ENCODE results near the gene TMEM178B.

Gene TMEM178B

DNA sequence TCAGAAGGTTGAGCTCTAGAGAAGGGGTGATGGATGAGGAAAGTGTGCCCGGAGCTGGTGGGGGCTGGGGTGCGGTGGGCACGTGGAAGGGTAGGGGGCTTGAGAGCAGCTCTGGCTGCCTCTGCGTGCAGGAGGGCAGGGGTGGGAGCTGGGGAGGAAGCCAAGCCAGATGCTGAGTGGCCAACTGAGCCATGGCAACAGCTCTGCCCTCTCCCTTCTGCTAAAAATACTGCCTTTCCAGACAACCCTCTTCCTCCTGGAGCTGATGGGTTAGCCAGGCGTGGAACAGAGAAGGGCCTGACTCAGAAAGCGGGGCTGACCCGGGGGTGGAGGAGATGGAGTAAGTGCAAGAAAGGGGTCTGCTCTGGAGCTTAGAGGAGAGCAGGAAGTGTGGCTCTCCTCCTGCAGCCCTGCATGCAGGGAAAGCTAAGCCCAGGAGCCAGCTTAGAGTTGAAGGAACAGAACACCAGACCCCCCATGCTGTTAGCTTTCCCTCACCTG, 362.8 kb downstream of the TMEM178B start:
- DNase-seq, result no peak

DNA sequence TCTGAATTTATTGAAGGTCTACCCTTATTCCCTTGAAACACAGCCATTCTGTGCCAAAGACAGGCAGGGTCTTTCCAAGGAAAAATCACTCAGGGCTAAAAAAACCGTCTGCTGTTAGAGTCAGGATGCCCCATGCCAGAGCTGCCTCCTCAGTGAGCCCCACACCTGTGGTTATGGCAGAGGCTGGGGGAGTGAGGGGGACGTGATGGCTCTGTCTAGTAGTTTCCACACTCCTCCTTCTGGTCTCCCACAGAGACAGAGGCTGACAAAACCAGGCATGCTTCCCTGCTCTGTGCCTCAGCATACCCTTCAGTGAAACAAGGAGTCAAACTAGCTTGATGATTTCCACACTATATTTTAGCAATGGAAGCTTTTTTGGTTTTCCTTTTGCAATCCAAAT, 365.3 kb downstream of the TMEM178B start:
- no peak for DNase-seq

DNA sequence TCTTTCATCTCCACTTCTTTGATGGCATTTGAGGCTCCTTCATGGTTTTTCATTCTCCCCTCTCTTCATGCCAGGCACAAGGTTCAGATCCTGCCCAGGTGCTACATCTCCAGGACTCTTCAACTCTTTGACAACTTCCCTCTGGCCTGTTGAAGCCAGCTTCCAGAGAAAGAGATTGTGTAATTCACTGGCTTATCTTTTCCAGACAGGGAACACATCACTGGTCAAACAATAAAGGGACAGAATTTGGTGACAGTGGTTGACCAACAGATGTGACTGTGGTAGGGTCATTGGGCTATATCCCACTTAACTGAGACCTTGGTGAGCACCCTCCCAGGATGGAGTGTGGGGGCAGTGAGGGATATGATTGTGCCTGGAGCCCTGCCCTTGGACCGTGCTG, 365.9 kb downstream of the TMEM178B start:
- no peak for DNase-seq

DNA sequence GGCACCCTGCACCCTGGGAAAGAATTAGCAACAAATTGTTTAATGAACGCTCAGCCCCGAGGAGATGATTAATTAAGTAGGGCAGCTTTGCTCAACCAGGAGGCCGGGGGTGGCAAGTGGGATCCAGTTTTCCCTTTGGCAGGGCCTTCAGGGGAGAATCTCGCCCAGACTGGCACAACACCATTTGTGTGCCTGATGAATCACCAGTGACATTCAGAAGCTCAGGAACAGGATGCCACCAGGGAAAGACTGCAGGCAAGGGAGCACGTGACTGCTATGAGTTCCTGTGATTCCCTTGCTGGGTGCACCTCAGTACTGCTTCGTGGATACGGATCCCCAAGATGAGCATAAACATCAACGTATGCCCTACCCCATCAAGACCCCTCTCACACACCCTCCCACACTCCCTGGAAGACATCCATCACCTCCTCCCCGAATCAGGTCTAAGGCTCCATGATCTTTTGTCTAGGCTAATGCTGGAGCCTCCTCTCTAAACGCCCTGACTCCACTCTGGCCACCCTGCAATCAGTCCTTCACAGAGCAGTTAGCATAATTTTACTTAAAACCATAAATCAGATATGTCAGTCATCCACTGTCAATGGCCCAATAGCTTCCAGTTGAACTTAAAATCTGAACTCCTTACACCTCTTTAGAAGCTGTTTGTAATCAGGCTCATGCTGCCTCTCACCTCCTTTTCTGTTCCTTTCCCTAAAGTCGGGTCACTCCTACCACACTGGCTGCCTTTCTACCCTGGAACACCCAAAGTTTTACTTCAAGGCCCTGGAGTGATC, 368.2 kb downstream of the TMEM178B start:
- DNase-seq, result no peak

DNA sequence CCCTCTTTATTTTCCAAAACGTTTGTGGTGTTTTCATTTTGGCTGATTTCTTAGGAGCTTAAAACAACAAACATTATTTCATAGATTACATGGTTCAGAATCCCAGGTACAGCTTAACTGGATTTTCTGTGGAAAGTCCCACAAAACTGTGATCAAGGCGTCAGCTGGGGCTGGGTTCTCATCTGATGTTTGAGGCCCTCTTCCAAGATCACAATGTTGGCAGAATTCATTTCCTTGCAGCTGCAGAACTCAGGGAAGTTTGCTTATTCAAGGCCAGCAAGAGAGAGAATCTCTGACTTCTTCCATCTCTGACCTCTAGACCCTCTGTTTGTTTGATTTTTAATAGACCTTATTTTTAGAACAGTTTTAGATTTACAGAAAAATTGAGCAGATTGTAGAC, 368.9 kb downstream of the TMEM178B start:
- DNase-seq, result no peak

DNA sequence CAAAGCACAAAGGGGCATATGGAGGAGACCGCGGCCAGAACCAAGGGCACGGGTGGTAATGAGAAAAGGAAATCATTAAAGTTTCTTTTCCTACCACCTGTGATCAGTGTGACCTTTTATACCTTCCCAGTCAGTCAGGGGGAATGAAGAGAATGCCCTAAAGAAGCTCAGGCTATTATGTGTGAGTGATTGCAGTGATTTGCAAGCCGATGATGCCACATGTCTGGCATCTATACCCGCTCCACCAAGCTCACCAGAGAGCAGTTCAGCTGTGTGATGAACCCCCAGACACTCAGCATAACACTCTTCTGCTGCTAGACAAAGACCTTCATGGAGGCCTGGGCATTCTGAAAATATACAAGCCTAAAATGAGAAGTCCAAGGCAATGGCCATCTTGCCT, 371.1 kb downstream of the TMEM178B start:
- no peak for DNase-seq

DNA sequence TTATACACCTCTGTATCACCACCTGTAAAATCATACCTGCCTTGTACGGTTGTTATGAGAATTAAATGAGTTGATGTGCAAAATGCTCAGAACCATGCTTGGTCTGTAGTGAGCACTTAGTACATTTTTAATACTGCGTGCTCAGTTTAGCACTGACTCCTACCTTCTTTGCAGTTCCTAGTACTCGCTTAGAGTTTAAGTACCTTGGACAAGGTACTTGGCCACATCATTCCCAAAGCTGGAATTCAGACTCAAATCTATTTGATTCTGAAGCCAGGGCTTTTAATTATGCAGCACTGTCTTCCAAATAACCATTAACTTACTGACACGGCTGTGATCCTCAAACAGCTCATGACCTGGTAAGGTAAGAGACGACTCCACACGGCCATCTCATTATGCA, 377.4 kb downstream of the TMEM178B start:
- no peak for DNase-seq

DNA sequence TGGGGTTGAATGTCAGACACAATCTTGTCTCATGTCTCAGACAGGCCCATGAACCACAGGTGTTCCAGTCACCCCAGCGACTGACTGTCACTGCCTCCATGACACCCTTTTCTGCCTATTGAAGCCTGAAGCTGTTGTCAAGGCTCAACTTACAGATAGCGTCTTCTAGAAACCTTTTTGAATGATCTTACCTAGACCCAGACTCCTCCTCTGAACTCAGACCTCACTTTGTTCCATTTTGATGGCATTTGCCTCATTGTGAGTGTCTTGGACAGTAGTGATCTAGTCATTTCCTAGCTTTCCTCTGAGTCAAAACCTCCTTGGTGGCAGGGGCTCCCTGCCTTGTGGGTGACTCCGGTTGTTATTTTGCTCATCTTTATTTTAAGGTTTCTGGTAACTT, 379.0 kb downstream of the TMEM178B start:
- DNase-seq, result no peak

DNA sequence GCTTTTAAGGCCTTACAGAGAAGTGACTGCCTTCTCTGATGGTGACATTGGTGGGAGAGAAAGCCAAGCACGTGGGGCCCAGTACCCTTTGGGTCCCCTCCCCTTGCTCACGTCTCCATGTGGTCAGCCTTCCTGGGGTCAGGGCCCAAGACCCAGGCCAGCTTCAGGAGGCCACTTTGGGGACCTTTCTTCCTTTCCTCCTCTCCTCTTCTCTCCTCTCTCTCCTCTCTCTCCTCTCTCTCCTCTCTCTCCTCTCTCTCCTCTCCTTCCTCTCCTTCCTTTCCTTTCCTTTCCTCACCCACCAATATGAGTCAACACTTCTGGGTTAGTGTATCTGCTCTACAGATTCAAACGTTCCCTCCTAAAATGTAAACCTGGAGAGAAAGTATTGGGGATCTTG, 380.5 kb downstream of the TMEM178B start:
- no peak for DNase-seq

DNA sequence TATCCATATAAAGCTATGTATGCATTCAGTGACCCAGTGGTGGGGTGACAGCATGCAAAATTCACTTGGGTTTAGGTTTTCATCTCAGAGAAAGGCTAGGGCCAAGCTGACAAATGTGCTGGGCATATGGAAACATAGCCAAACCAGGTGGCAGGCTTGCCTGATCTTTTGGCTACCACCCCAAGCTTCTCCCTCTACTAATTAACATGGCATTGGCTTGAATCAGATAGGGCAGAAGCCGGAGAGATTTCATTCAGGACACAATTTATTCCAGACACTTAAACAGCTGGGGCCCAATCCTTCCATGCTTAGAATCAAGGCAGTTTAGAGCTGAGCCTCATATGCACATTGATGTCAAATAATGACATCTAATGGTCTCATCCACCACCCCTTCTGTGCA, 381.9 kb downstream of the TMEM178B start:
- DNase-seq, result peak; percentile 51

DNA sequence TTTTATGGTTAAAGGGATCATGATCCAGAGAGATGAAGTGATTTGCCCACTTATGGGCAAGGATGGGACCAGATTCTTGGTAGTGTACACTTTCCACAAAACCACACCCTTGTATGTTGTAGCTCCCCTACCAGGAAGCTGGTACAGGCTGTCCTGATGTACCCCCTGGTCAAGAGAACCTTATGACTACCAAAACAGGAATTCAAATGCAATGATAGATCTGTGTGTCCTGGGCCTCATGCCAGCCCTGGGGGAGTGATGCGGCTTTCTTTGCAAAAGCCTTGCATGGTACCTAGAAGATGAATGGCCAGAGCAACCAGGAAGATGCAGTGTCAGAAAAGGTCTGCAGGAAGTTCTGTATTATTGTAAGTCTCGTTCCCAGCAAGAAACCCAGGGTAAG, 382.4 kb downstream of the TMEM178B start:
- no peak for DNase-seq

DNA sequence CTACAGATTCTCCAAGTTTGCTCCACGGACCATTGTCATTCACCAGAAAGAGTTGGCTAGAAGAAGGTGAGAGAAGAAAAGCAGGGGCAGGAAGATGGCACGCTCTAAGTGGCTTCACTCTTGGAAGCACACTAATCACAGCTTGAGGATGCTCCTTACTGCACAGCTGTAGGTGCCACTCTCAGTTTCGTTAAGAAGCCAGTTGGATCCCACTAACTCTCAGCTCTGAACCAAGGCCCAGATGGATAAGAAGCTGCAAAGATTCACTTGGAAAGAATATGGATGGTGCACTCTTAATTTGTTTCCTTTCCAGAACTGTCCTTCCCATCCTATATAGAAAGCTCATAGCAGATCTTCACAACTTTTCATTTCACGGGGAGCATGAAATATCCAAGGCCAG, 382.8 kb downstream of the TMEM178B start:
- DNase-seq, result no peak

DNA sequence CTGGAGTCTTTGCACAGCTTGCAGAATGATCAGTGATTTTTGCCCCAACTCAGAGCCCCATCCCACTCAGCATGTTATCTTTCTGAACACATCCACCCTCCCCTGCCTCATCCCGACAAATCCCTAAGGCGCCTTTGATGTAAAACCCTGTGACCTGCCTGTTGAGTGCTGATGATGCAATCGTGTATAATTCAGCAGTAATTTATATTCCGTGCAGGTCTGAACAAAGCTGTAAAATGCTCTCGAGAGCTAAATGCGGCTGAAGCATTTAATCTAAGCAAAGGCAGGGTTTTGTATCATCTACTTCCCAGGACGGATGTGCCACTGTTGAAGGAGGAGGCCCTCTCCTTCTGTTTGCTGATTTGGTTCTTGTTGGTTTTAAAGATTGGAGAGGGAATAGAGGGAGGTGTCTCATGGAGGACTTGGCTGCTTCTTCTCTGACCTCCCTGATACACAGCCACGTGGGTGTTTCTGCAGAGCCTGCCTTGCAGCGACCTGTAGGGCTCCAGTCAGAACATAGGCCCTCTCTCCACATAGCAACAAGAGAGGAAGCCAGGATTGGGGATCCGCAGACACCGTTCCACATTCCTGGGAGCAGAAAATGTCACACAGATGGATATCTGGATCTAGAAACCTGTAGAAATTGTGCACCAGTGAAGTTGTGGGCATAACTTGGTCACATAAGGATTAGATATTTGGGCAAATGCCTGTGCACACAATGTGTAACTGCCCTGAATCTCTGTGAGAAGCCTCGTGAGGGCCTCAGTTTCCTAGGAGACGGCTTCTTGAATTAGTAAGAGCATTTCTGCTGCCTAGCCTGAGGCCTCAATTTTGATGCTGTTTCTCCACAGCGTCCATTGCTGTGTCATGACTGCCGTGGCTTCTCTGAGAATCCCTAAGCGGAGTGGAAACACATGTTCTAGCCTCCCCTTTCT, 387.2 kb downstream of the TMEM178B start:
- no peak for DNase-seq

DNA sequence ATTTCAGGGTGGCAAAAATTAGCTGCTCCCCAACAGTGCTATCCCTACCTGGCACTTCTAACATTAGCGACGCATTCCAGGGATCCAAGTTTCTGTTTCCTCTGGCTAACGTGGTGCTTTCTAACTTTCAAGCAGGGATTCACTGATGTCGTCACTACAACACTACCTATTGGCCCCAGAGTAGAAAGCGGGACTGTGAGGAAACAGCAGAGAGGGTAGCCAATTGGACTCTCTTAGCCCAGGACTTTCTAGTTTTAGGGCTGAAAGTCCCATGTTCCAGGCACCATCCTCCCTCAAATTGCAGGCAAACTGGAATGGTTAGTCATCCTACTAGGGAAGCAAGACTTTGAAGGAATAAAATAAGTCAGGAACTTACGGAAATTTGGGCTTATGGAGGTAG, 388.1 kb downstream of the TMEM178B start:
- DNase-seq, result no peak

DNA sequence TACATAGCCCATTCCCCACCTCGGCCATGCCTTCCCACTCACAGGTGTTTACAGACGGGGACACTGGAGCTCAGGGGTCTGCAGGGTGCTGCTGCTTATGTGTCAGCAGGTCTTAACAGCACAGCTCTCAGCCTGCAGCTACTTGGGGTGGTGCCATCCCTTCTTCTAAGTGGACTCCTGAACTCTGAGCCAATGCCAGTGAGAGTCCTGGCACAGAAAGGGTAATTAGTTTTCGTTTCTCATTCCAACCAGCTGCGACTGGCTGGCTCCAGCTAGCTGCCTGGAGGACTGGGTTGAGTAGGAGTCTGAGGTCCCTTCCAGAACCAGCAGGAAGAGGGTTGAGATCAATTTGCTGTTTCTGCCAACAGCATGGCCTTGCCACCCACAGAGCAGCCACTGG, 389.1 kb downstream of the TMEM178B start:
- no peak for DNase-seq

DNA sequence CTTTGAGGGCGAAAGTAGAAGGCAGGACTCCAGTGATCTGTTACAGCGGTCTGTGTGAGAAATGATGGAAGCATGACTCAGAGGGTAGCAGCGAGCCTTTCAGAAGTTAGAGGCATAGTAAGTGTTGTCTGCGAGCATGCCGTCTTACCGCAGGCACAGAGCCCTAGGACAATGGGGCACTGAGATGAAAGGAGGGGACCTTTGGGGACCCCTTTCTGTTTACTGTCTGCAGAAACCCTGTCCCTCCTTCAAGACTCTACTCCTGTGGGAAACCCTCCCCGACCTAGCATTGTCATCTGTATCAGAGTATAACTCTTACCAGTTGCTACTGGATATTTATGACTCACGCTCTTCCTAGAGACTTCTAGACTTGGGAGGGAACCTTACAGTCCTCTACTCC, 390.1 kb downstream of the TMEM178B start:
- DNase-seq, result no peak

DNA sequence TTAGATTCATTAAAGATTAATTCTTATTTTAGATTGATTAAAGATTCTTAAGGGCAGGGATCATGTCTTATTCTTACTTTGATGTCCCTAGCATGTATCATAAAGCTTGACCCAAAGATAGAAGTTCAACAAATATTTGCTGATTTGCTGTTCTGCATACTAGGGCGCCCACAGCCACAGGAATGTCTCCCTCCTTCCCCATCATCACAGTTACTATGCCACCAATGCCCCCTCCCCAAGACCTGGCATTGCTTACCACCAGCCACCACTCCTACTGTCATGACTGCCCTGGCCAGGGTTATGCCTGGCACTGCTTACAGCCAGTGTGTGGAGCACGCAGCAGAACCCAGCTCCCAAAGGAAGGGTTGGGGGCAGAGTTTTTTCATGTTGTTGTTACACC, 390.7 kb downstream of the TMEM178B start:
- DNase-seq, result no peak

DNA sequence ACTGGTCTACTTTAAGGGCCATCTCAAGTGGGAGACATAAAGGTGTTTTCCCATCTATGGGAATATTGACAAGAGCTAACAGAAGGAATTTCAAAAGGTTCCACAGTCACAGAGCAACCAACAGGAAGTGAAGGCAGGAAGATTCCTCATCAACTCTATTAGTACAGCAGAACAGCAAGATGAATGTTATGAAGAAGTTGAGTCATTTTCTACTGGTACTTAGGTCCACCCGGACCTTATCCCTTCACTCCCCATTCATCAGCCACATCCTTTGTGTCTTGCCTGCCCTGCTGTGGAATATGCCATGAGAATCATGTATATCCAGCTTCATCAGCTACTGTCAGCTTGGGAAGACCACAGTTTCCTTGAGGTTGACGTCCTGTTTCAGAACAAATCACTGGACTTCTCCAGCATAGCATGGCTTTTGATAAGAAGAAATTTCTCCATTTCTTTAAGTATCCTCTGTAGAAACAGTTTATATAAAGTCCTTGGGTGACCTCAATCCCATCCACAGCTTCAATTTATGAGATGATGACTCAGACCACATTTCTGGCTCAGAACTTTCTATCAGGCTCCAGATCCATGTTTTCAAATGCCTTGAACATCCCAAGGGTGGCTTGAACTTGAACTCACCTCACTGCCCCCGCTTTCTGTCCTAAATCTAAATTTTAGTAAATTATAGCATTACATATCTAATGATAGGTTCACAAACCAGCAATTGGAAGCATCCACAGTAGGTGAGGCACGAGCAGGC, 392.5 kb downstream of the TMEM178B start:
- DNase-seq, result no peak

DNA sequence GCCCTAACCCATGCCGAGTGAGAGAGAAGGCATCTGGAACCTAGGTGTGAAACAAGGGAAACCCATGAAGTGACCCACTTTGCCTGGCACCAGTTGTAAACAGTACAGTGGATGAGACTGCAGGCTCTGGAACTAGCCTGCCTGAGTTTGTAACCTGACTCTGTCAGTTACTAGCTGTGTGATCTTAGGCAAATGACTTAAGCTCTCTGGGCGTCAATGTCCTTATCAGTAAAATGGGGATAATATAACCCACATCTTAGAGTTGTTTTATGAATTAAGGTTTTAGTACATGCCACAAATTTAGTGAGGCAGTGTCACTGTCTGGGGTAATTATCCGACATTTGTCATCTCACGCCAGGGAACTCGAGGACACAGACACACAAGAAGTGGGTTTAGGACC, 394.5 kb downstream of the TMEM178B start:
- no peak for DNase-seq

DNA sequence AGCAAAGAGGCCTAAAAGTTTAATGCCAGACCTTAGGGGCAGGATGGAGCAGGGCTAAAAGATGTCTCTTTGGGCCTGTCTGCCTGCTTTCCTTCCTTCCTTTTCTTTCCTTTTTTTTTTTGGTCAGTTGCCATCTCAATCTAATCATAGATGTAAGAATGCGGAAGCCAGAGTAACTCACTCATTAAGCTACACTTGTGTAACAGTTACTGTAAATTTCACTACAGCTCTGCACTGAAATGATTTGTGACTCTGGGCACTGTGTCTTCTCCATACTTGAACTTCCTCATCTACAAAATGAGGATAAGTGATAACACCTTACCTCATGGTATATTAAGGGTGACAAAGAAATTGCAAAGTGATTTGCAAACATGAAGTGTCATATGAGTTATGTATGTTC, 401.8 kb downstream of the TMEM178B start:
- DNase-seq, result no peak

DNA sequence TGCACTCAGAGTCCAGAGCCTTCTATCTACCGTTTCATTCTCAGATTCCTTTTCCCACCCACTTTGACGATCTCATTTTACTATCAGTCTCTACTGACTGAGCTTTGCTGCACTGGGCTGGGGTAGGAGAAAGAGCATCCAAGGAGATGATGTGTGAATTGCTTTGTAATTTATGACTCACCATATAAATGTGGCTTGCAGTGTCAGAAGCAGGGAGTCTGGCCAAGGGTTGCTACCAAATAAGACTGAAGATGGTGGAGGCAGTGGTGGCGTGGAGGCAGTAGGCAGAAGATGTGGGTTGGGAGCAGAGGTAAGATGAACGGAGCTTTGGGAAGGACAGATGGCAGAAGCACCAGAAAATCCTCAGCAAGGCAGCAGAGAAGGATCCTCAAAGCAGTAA, 404.0 kb downstream of the TMEM178B start:
- no peak for DNase-seq

DNA sequence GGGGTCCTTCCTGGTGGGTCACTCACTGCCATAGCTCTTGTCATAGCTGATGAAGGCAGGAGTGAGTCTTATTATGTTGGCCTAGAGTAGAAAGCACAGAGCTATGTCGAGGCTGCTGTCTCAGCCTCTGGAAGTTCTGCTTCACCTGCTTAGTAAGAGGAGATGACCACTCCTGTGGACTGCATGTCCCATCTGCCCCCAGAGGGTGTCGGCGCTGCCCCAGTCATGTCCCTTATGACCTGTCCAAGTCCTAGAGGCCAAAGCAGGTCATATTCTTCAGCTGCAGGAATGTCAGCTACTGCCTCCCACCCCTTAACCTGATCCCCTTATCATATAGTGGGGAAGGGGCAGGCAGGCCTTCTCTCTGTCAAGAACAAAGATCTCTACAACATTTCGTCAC, 405.0 kb downstream of the TMEM178B start:
- DNase-seq, result no peak

DNA sequence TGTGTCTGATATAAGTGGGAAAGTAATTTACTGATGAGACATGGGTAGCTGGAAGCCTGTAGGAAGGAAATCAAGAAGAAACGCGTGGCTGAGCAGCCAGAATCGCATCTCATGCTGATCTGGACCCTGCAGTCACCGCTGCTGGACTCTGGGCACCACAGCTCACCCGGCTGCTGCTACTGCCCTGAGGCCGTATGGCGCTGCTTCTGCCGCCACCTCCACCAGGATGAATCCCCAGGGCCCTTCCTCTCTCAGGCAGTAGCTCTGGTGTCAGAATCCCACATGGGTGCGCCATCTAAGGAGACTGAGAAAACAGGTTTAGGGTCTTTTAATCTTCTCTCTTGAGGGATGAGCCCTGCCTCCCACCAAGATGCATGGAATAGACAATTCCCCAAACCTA, 407.1 kb downstream of the TMEM178B start:
- no peak for DNase-seq

Measured in NCI-H1694 treated with DMSO at 0.1 percent for 48 hours (cell line).